Measurements from ENCODE around the gene PLCB4. TPM values are rescaled to one million over a fixed set of nuclear protein-coding genes. Genes with fewer than 3 reads are reported as not detected.

The PLCB4 gene
- total RNA-seq, 1 donor = 3.5 TPM

DNA sequence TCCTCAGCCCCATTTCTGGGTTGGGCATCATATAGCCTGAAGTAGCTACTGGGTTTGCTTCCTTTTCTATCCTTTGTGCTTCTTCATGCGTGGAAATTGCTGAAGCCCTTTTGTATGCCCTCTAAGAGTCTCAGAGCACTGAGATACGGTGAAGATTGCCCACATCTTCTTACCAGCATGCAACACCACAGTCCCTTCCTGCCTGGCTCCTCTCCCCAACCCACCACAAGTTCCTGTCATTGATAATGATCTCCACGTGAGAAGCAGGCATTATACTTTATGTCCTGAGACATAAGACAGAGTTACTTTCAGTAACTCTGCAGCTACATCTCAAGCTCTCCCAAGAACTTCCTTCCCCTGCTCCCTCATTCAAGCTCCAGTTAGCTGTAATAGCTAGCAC lies 15.8 kb upstream of the PLCB4 start:
- H3K4me3 ChIP-seq (ENCODE audit: low read depth, low read length) = no peak overlapping the region
- TF ChIP-seq, protein P1, sequence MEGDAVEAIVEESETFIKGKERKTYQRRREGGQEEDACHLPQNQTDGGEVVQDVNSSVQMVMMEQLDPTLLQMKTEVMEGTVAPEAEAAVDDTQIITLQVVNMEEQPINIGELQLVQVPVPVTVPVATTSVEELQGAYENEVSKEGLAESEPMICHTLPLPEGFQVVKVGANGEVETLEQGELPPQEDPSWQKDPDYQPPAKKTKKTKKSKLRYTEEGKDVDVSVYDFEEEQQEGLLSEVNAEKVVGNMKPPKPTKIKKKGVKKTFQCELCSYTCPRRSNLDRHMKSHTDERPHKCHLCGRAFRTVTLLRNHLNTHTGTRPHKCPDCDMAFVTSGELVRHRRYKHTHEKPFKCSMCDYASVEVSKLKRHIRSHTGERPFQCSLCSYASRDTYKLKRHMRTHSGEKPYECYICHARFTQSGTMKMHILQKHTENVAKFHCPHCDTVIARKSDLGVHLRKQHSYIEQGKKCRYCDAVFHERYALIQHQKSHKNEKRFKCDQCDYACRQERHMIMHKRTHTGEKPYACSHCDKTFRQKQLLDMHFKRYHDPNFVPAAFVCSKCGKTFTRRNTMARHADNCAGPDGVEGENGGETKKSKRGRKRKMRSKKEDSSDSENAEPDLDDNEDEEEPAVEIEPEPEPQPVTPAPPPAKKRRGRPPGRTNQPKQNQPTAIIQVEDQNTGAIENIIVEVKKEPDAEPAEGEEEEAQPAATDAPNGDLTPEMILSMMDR (IDR thresholded peaks at IDR 0.05; ENCODE audit: insufficient read depth, low read depth, low read length) = no peak
- DNase-seq (ENCODE audit: low read depth) = peak; percentile 30

- DNase-seq (ENCODE audit: low read depth) = no peak
- TF ChIP-seq, protein P1 (IDR thresholded peaks at IDR 0.05; ENCODE audit: insufficient read depth, low read depth, low read length) = no peak
- H3K4me3 ChIP-seq (ENCODE audit: low read depth, low read length) = no peak overlapping the region
These were observed 14.7 kb upstream of the PLCB4 start for GRCh38 chr20:9054176-9054575.

- no peak for DNase-seq (ENCODE audit: low read depth)
- H3K4me3 ChIP-seq (ENCODE audit: low read depth, low read length) = no peak overlapping the region
- TF ChIP-seq, protein P1 (IDR thresholded peaks at IDR 0.05; ENCODE audit: insufficient read depth, low read depth, low read length) = no peak
These were observed 9.0 kb upstream of the PLCB4 start for GRCh38 chr20:9059931-9060330.

GRCh38 chr20:9061434-9061833 lies 7.5 kb upstream of the PLCB4 start:
- TF ChIP-seq, protein P1 (IDR thresholded peaks at IDR 0.05; ENCODE audit: insufficient read depth, low read depth, low read length) = no peak

DNA sequence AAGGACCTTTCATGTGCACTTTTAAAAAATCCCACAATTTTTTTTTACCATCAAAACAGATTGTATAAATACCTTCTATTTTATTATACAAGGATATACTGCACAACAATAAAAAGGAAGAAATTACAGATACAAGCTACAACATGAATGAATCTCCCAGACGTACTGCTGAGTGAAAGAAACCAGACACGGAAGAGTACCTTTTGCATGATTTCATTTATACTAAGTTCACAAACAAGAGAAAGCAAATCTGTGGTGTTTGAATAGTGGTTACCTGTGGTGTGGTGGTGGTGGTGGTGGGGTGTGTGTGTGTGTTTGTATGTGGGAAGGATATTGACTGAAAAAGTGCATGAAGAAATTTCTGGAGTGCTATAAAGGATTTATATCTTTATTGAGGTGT lies 6.8 kb upstream of the PLCB4 start:
- H3K4me3 ChIP-seq (ENCODE audit: low read depth, low read length) = no peak overlapping the region
- no peak for DNase-seq (ENCODE audit: low read depth)
- TF ChIP-seq, protein P1 (IDR thresholded peaks at IDR 0.05; ENCODE audit: insufficient read depth, low read depth, low read length) = no peak

More at GRCh38 chr20:9061434-9061833, 7.5 kb upstream of the PLCB4 start:
- no peak overlapping the region for H3K4me3 ChIP-seq (ENCODE audit: low read depth, low read length)
- no peak for DNase-seq (ENCODE audit: low read depth)

GRCh38 chr20:9066191-9066590 lies 2.7 kb upstream of the PLCB4 start:
- TF ChIP-seq, protein P1 (IDR thresholded peaks at IDR 0.05; ENCODE audit: insufficient read depth, low read depth, low read length) = no peak
- no peak overlapping the region for H3K4me3 ChIP-seq (ENCODE audit: low read depth, low read length)
- no peak for DNase-seq (ENCODE audit: low read depth)

DNA sequence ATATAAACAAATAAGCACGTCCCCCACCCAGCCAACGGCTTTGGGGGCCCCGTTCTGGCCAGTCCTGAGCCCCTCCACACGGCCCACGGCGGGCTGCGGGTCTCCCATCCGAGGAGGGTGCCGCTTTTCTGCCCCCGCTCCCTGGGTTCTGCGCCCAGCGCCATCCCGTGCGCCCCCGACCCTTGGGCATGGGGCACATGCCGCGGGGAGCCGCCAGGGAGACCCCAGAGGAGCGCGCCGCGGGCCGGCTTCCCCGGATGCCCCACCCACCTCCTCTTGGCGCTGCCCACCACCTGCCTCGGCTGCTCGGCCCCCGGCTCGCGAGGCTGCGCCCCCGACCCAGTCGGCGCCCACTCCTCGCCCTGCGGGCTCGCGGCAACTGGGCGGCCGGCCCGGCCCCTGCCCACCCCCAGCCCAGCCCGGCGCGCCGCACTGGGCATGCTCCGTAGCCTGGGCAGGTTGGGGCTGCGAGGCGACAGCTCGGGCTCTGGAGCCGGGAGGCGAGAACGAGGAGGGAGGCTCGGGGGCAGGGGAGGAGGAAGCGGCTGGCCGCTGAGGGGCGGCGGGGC lies 570 bp upstream of the PLCB4 start:
- TF ChIP-seq, protein P1 (IDR thresholded peaks at IDR 0.05; ENCODE audit: insufficient read depth, low read depth, low read length) = no peak
- H3K4me3 ChIP-seq (ENCODE audit: low read depth, low read length) = peak overlapping the region; percentile 68
- DNase-seq (ENCODE audit: low read depth) = no peak

All from fibroblast of villous mesenchyme (primary cell).